ENCODE measurements around the gene C1orf116.

Gene C1orf116

GRCh38 chr1:207032528-207033017 is at the start of gene C1orf116:
Gene C1orf116 (minus strand): TSS chr1:207032756. CDS start chr1:207027598, 5,158 bp downstream.
- DNase-seq (ENCODE audit: low read depth, low spot score), result no peak

DNA sequence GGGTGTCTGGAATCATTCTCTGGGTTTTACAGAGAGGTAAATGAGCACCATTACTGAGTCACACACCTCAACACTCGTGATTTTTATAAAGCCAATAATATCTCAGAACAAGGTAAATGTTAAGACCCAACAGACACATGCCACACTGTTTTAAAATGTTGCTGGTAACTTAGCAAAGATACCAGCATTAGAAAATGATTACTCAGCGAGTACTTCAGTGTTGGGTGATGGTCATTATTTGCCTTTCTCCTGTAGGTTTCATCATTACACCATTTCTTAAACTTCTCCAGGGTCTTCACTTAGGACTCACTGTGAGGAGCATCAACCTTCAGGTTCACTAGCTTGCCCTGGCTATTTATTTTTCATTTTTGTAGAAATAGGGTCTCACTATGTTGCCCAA is 49.2 kb upstream of the C1orf116 start:
- no peak for DNase-seq (ENCODE audit: low read depth, low spot score)

GRCh38 chr1:207081088-207081487 is 48.5 kb upstream of the C1orf116 start:
- no peak for DNase-seq (ENCODE audit: low read depth, low spot score)

GRCh38 chr1:207079706-207080241 is 47.2 kb upstream of the C1orf116 start:
- no peak for DNase-seq (ENCODE audit: low read depth, low spot score)

DNA sequence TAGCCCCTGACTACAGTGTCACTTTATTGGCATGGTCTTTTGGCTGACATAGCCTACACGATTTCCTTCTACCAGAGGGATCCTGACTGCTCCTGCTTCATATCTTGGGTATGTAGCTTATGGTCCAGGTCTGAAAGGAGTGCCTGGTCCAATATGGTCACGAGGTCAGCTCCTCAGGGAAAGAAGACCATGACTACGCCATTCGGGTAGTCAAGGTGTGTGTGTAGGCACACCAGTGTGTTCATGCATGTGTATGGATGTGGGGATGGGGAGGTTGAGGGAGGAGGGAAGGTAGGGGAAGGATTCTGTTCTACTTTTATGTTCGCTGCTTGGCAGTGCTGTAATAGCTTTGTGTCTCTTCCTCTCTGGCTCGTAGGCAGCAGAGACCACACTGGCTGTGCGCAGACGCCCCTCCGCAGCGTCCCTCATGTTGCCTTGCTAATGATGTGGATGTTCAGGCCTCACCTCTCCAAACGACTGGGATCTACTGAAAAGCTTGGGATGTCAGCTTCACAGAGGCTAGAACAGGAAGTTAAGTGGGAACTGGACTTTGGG is 46.1 kb upstream of the C1orf116 start:
- DNase-seq (ENCODE audit: low read depth, low spot score), result no peak

- peak; percentile 88 for DNase-seq (ENCODE audit: low read depth, low spot score)
Observed at GRCh38 chr1:207077470-207078377, 45.2 kb upstream of the C1orf116 start.

GRCh38 chr1:207077012-207077411 is 44.5 kb upstream of the C1orf116 start:
- DNase-seq (ENCODE audit: low read depth, low spot score), result no peak

GRCh38 chr1:207076181-207076955 is 43.8 kb upstream of the C1orf116 start:
- DNase-seq (ENCODE audit: low read depth, low spot score), result no peak

DNA sequence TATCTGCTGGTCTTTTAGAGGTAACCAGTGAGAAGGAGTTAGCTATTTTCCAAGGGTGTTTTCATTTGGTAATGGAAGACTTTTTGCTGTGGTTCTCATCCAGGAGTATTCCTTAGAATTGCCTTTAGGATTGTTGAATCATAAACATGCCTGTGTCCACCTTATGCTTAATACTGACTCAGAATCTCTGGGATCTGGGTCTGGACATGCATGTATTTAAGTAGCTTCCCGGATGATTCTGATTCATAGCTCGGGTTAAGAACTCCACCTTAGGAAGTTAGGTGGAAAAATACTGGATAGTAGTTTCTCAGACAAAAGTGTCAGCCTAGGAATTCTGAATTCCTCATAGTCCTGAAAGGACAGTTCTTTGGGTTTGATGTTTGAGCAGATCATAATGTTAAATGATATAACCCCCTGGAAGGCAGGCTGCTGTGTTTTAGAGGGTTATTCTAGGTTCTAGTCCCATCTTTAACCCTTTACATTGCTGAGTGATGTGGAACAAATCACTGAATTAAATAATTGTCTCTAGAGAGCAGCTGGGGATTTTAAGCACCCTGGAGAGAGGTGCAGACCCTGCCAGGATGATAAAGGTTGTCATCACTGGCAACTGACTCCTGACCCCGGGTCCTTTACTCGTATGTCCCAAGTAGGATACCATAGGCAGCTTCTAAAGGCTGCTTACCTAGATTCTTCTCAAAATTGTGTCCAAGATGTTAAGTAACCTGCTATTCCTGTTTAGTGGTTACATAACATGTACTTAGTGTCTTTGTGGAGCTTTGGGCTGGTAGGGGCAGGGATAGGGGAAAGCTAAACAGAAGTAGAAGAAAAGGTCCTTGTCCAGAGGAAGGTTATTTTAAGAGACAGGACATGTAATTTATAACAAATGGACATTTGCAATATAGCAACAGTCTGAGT is 41.6 kb upstream of the C1orf116 start:
- no peak for DNase-seq (ENCODE audit: low read depth, low spot score)

DNA sequence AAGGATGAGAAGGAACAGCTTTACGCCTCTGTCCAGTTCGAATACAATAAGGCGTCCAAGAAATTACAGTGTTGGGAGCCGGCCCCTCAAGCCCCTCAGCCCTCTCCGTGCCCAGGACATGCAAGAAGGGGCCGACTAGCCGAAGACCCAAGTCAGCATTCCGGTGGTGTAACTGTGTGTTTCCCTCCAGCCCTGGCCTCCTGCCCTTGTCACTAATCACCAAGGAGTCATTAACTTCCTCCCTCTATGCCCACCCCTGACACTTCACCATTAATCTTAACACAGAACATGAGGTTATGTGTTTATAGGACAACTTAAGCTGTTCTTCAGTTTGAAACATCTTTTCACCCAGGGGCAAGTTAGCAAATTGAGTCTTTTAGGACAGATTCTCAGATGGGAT is 39.7 kb upstream of the C1orf116 start:
- no peak for DNase-seq (ENCODE audit: low read depth, low spot score)

DNA sequence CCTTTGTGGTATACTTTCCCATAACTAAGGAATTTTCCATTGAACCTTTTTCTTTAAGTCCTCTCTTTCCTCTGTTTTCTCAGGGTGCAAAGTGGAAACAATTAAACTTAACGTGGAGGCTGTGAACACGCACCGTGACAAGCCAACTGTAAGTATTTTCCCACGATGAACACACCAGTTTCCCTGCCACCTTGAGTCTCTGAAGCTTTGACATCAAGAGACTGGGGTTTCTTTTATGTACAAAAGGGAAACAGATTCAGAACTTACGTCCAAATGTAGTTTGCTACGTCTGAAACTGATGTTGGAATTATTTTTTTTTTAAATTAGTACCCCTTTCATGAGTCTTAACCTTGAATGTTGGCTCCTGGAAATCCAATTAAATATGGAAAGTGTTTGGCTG is 38.9 kb upstream of the C1orf116 start:
- no peak for DNase-seq (ENCODE audit: low read depth, low spot score)

DNA sequence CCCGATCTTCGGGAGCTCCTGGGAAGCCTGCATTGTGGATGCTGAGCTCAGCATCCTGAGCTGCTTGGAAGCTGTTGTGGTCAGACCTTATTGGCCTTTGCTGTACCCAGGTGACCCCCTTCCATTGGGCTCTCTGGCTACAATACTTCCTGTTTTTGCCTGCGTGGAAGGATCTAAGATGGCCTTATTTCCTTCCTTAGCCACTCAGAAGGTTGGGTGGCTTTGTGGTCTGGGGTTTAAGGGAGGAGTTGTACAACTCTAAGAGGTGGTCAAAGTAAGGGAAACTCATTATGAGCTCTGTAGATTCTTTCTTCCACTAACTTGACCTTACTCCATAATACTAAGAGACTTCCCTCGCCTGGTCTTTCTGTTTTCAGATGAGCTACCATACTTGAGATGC is 38.3 kb upstream of the C1orf116 start:
- no peak for DNase-seq (ENCODE audit: low read depth, low spot score)

DNA sequence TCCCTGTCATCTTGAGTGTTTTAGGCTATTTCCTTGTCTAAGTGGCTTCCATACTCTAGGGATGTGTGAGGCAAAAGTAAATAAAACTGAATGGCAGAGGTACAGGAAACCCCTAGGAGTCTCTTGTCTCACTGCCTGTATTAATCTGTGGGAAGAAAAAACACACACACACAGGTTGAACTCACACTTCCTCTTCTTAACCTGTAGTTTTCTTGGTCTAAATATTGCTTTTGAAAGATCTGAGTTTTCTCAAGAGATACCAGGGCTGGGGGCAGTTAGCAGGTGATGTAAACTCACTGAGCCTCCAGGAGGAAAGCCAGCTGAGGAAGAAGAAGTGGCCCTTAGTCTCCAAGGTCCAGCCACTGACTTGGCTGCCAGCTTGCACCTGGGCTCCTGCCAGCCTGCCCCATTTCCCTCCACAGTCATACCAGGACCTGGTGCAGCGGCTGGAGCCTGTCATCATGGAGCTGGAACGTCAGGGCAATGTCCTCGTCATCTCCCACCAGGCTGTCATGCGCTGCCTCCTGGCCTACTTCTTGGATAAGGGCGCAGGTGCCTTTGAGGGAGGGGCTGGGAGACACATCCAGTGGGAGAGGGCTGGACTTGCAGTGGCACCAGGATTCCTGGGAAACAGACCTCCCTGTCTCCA is 37.4 kb upstream of the C1orf116 start:
- DNase-seq (ENCODE audit: low read depth, low spot score), result no peak

- no peak for DNase-seq (ENCODE audit: low read depth, low spot score)
Observed at GRCh38 chr1:207069061-207069460, 36.5 kb upstream of the C1orf116 start.

GRCh38 chr1:207067665-207068064 is 35.1 kb upstream of the C1orf116 start:
- DNase-seq (ENCODE audit: low read depth, low spot score), result no peak

GRCh38 chr1:207067185-207067584 is 34.6 kb upstream of the C1orf116 start:
- no peak for DNase-seq (ENCODE audit: low read depth, low spot score)

DNA sequence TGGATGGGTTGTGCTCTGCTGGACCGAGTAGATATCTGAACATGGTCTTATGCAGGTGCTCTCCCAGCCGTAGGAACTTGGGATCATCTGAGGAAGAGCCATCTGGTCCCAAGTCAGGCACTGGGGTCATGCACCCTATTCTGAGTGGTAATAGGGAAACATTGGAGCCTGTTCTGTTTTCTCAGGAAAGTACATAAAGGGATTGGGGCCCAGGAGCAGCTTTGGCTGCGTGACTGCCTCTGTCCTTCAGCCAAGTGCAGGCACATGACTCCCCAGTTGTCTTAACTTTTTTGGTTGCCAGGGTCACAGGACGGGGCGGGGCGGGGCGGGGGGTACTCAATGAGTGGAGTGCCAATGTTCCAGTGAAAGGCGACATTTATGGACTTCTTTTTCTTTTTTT is 32.0 kb upstream of the C1orf116 start:
- DNase-seq (ENCODE audit: low read depth, low spot score), result no peak

DNA sequence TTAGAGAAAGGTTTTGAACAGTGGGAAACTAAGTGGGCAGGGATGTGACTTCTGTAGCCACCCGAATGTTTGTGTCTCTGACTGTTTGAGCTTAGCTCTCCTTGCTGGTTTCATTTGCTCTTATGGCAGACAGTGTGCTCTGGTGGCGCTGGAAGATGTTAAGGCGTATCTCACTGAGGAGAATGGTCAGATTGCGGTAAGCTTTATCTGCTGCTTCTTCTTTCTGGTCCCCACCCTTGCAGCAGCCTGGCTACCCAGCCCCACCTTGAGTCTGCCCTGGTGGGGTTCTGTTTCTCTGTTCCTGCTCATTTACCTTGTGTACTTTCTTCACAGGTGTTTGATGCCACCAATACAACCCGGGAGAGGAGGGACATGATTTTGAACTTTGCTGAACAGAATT is 30.5 kb upstream of the C1orf116 start:
- DNase-seq (ENCODE audit: low read depth, low spot score), result no peak

DNA sequence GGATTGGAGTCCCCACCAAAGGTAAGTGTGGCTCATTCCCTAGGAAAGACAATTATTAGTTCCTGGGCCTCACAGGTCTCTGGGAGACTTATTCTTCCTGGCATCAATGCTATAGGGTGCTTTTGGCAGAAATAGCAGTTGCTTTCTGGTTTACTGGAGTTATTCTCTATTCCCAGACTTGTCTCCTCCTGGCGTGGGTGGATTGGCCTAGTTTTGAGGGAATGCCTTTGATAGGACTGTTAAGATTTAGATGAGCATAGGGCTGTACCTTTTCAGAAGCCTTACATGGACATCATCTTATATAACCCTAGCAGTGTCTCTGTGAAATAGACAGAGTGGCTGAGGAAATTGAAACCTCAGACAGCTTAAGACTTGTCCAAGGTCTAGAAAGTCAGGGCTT is 29.5 kb upstream of the C1orf116 start:
- no peak for DNase-seq (ENCODE audit: low read depth, low spot score)

DNA sequence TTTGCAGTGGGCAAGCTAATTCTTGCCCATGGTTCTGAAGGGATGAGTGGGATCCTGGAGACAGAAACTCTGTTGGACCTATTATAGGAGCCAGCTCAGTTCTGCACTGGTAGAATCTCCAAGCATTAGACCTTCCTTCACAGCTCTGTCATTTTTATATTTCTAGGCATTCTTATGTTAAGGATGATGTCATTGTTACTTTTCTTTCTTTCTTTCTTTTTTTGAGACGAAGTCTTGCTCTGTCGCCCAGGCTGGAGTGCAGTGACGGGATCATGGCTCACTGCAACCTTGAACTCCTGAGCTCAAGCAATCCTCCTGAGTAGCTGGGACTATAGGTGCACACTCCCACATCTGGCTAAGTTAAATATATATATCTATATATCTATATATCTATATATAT is 28.0 kb upstream of the C1orf116 start:
- DNase-seq (ENCODE audit: low read depth, low spot score), result no peak

All from astrocyte of the hippocampus (primary cell).